ENCODE data around the gene UMOD.

UMOD gene

GRCh38 chr16:20364051-20364450 lies 11.5 kb upstream of the UMOD start:
- TF ChIP-seq MAX (IDR thresholded peaks at IDR 0.05): no peak
- TF ChIP-seq FOXM1 (IDR thresholded peaks at IDR 0.05; ENCODE audit: borderline replicate concordance, low read depth): no peak
- TF ChIP-seq TCF12 (IDR thresholded peaks at IDR 0.05; ENCODE audit: low read depth): no peak
- no peak for TF ChIP-seq ZBTB7A (IDR thresholded peaks at IDR 0.05; ENCODE audit: low read depth)
- TF ChIP-seq NFIC (IDR thresholded peaks at IDR 0.05): no peak
- no peak for TF ChIP-seq CREB1 (IDR thresholded peaks at IDR 0.05; ENCODE audit: low read depth)
- TF ChIP-seq RAD21 (IDR thresholded peaks at IDR 0.05; ENCODE audit: low read depth): no peak
- TF ChIP-seq CEBPB (IDR thresholded peaks at IDR 0.05): no peak
- TF ChIP-seq EGR1 (IDR thresholded peaks at IDR 0.05): no peak
- TF ChIP-seq EP300 (IDR thresholded peaks at IDR 0.05; ENCODE audit: borderline replicate concordance): no peak
- no peak for TF ChIP-seq TAF1 (IDR thresholded peaks at IDR 0.05; ENCODE audit: low read depth)
- TF ChIP-seq YY1 (IDR thresholded peaks at IDR 0.05; ENCODE audit: low read depth): no peak
- TF ChIP-seq USF1 (IDR thresholded peaks at IDR 0.05): no peak
- no peak for TF ChIP-seq TEAD4 (IDR thresholded peaks at IDR 0.05)
- no peak for TF ChIP-seq REST (IDR thresholded peaks at IDR 0.05; ENCODE audit: low read depth)

- TF ChIP-seq USF1 (IDR thresholded peaks at IDR 0.05) (no peak), TCF12 (IDR thresholded peaks at IDR 0.05; ENCODE audit: low read depth) (no peak), RAD21 (IDR thresholded peaks at IDR 0.05; ENCODE audit: low read depth) (no peak), EP300 (IDR thresholded peaks at IDR 0.05; ENCODE audit: borderline replicate concordance) (no peak)
Observed at GRCh38 chr16:20363191-20363590, 10.7 kb upstream of the UMOD start.

- no peak for TF ChIP-seq RAD21 (IDR thresholded peaks at IDR 0.05; ENCODE audit: low read depth)
- no peak for TF ChIP-seq CEBPB (IDR thresholded peaks at IDR 0.05)
- no peak for TF ChIP-seq TAF1 (IDR thresholded peaks at IDR 0.05; ENCODE audit: low read depth)
- TF ChIP-seq TCF12 (IDR thresholded peaks at IDR 0.05; ENCODE audit: low read depth): no peak
- no peak for TF ChIP-seq FOXM1 (IDR thresholded peaks at IDR 0.05; ENCODE audit: borderline replicate concordance, low read depth)
- no peak for TF ChIP-seq MAX (IDR thresholded peaks at IDR 0.05)
- TF ChIP-seq ZBTB7A (IDR thresholded peaks at IDR 0.05; ENCODE audit: low read depth): no peak
- TF ChIP-seq REST (IDR thresholded peaks at IDR 0.05; ENCODE audit: low read depth): no peak
Observed at GRCh38 chr16:20359997-20360396, 7.5 kb upstream of the UMOD start.

GRCh38 chr16:20355114-20355782 lies 2.7 kb upstream of the UMOD start:
- TF ChIP-seq EGR1 (IDR thresholded peaks at IDR 0.05): no peak
- no peak for TF ChIP-seq REST (IDR thresholded peaks at IDR 0.05; ENCODE audit: low read depth)
- no peak for TF ChIP-seq TAF1 (IDR thresholded peaks at IDR 0.05; ENCODE audit: low read depth)
- TF ChIP-seq CREB1 (IDR thresholded peaks at IDR 0.05; ENCODE audit: low read depth): no peak
- no peak for TF ChIP-seq NFIC (IDR thresholded peaks at IDR 0.05)
- TF ChIP-seq TCF12 (IDR thresholded peaks at IDR 0.05; ENCODE audit: low read depth): no peak
- TF ChIP-seq CEBPB (IDR thresholded peaks at IDR 0.05): no peak
- TF ChIP-seq FOXM1 (IDR thresholded peaks at IDR 0.05; ENCODE audit: borderline replicate concordance, low read depth): no peak
- TF ChIP-seq MAX (IDR thresholded peaks at IDR 0.05): no peak
- TF ChIP-seq EP300 (IDR thresholded peaks at IDR 0.05; ENCODE audit: borderline replicate concordance): no peak
- no peak for TF ChIP-seq USF1 (IDR thresholded peaks at IDR 0.05)
- no peak for TF ChIP-seq RAD21 (IDR thresholded peaks at IDR 0.05; ENCODE audit: low read depth)
- no peak for TF ChIP-seq ZBTB7A (IDR thresholded peaks at IDR 0.05; ENCODE audit: low read depth)
- TF ChIP-seq YY1 (IDR thresholded peaks at IDR 0.05; ENCODE audit: low read depth): no peak
- no peak for TF ChIP-seq TEAD4 (IDR thresholded peaks at IDR 0.05)

All from Ishikawa (cell line).